NCI-H526 (cell line): Measurements from ENCODE around the gene HMG20A.

ENCODE experiments used
- DNase-seq, 2 experiments: peaks; one replicate each; lab custom pipeline; 2025; lab: John Stamatoyannopoulos, UW

HMG20A gene

GRCh38 chr15:77499087-77499760 is 78.5 kb downstream of the HMG20A start:
- no peak for DNase-seq

- DNase-seq, result no peak
Observed at GRCh38 chr15:77500989-77501388, 80.3 kb downstream of the HMG20A start.

- DNase-seq, result no peak
Observed at GRCh38 chr15:77502379-77503095, 81.8 kb downstream of the HMG20A start.

DNA sequence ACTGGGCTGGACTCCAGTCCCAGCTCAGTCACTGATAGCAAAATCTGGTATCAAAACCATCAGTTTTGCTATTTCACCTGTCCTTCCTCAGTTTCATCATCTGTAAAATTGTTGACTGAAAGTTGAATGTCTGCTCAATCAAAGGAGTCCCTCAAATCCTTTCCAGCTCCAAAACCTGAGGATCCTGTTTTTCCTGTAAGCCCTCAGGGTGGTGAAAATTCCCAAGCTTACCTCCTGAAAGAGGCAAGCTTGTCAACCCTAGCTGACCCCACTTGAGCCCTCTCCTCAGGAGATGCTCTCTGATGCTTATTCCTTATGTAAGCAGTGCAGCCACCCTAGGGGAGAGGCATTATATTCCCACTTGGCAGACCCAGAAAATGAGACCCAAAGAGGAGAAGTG is 82.6 kb downstream of the HMG20A start:
- peak in 1 of 2 experiments; percentile 64 for DNase-seq

GRCh38 chr15:77503764-77504163 is 83.1 kb downstream of the HMG20A start:
- DNase-seq, result peak; percentile 27 to 68

DNA sequence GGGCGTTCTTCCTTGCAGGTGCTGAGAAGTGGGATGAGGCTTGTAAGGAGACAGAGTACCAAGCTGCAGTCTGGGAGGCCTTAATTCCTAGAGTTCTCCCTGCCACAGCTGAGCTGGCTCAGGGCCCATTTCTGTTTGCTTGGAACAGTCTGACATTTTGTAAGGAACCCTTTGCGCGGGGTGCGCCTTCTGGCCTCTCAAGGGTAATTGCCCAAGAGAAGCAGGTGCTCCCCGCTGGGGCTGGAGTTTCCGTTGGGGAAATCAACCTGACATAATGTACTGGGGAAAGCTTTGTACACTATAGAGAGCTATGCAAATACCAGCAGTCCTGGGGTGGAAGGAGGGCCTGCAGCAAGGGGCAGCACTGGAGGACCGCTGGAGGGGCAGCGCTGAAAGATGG is 83.6 kb downstream of the HMG20A start:
- DNase-seq, result peak; percentile 95 to 97

DNA sequence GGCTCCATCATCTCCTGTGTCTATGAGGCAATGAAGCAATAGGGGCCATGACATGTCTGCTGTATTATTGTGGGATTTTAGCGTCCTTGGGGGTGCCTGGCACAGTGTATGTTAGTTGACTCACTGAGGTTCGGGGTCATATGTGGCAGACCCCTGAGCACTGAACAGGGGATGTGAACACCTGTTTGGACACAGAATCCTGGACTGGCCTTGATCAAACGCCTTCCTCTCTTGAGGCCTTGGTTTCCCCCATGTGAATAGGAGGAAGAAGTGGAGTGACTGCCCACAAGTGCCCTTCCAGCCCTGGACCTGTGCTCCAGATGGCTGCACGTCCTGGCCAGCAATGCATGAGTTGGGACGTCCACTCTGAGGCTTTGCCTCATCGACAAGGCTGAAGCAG is 84.2 kb downstream of the HMG20A start:
- DNase-seq, result no peak

GRCh38 chr15:77505556-77505955 is 84.9 kb downstream of the HMG20A start:
- peak in 1 of 2 experiments; percentile 44 for DNase-seq

DNA sequence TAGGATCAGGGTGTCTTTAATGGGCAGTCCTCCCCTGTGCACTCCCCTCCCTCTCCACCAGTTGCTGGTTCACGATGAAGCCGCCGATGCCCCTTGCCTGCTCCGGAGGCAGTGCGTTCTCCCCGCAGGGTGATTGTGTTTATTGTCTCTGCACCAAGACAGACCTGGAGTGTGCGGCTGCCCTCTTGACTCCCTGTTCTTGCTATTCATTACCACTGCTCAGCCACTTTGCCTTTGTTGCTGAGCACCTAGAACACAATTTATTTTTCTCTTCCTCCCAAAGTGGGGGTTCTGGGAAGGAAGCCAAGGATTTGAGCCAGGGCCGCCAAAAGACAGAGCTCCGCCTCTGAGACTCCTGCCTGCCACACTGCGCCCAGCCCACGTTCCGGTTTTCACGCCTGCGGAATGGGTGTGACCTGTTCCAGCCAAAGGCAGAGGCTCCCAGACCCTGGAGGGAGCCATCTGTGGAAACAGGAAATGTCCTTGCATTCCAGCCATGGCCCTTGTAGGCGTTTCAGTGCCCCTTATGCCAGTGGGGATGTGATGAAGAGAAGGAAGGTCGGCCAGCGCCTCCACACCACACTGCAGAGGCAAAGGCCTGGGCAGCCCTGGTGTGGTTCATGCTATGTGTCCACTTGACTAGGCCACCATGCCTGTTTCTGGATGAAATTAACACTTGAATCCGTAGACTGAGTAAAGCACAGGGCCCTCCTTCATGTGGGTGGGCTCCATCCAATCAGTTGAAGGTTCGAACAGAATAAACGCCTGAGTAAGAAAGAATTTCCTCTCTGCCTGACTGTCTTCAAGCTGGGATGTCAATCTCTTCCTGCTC is 85.8 kb downstream of the HMG20A start:
- DNase-seq, result peak in 1 of 2 experiments; percentile 36

GRCh38 chr15:77507143-77507897 is 86.6 kb downstream of the HMG20A start:
- DNase-seq, result peak; percentile 63 to 74

GRCh38 chr15:77507911-77508310 is 87.2 kb downstream of the HMG20A start:
- peak; percentile 73 to 89 for DNase-seq

DNA sequence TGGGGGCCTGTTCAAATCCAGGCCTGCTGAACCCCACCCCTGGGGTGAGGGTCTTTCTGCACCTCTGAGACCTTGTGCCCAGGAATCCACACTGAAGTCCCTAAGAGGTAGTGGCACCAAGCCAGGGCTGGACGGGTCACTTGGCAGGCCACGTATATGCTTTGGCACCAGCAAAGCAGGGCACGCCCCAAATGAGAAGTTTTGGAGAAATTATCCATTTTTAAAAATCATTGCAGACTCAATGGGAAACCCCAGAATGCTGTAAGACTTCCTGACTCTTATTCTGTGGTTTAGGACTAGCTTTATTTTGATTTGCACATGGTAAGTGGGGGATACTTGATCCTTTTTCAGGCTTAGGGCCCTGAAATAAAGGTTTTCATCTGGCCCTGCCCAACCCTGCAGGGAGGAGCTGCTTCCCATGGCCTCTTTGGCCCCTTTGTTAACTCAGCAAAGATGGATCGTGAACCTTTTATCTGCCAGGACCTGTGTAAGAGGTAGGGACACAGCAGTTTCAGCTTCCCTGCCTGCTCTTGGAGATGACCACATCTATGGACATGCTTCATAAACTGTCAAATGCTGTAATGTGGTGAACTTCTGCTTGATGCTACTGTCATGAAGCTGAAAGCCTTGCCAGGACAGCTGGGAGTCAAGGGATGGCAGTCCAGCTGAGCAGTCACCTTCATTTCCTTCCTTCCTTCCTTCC is 88.0 kb downstream of the HMG20A start:
- DNase-seq, result peak in 1 of 2 experiments; percentile 36

- DNase-seq, result no peak
Observed at GRCh38 chr15:77510066-77511057, 89.7 kb downstream of the HMG20A start.

DNA sequence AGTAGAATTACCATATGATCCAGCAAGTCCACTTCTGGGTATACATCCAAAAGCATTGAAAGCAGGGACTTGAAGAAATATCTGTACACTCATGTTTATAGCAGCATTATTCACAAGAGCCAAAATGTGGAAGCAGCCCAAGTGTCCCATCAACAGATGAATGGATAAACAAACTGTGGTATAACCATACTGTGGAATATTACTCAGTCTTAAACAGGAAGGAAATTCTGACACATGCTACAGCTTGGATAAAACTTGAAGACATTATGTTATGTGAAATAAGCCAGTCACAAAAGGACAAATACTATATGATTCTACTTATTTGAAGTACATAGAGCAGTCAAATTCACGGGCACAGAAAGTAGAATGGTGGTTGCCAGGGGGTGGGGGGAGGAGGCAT is 91.2 kb downstream of the HMG20A start:
- DNase-seq, result no peak

- DNase-seq, result no peak
Observed at GRCh38 chr15:77513226-77513625, 92.5 kb downstream of the HMG20A start.

GRCh38 chr15:77514641-77515402 is 94.1 kb downstream of the HMG20A start:
- DNase-seq, result peak; percentile 32 to 59

- no peak for DNase-seq
Observed at GRCh38 chr15:77515613-77516012, 94.9 kb downstream of the HMG20A start.

GRCh38 chr15:77516076-77516475 is 95.4 kb downstream of the HMG20A start:
- no peak for DNase-seq

DNA sequence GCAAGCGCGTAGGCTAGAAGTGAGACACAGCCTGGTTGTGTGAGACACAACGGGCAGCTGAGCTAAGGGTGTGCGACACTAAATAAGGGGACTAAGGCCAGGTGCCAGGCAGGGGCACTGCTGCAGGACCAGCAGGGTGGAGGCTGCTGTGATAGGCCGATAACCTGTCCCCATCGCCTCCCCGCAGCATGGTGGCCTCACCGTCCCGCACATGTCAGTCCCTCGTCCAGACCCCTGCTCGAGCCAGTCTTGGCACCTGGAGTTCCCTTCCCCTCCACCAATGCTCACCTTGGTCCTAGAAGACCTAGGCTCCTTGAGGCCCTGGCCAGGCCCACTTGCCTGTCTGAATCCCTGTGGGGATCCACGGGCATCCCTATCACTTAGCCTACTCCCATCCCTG is 96.1 kb downstream of the HMG20A start:
- DNase-seq, result no peak
